Right lobe of liver (tissue), 6 donors: Measurements from ENCODE around the gene RLF. TPM values are rescaled to one million over a fixed set of nuclear protein-coding genes. Genes with fewer than 3 reads are reported as not detected.

Experiments
- ATAC-seq, 4 donors: fragments of 200-7000 bp; cut with Tn5 transposase; one replicate each; pipeline ENCODE4 v1.9.1; 2020; ENCODE audit warnings: mild to moderate bottlenecking in 4 of 4, moderate library complexity in 4 of 4
- DNase-seq, 3 donors: peaks; one replicate each; pipeline ENCODE4 v3.0.0-alpha.2; 2020
- H3K27ac ChIP-seq, 3 donors: fragments of 200-600 bp; one replicate each; pipeline ENCODE4 v1.8.0; 2022
- H3K27me3 ChIP-seq, 2 donors: fragments of 200-600 bp; one replicate each; pipeline ENCODE4 v1.8.0; 2022
- H3K36me3 ChIP-seq, 4 donors: fragments of 200-600 bp; sonication (generic) in 1 of 4; one replicate each; pipeline versions ENCODE4 v1.5.1 to v1.8.0; 2017 to 2022; ENCODE audit warnings: control low read depth in 1 of 4
- H3K4me1 ChIP-seq, 4 donors: fragments of 200-600 bp; sonication (generic) in 1 of 4; one replicate each; pipeline versions ENCODE4 v1.5.1 to v1.8.0; 2017 to 2022; ENCODE audit warnings: control low read depth in 1 of 4
- H3K4me3 ChIP-seq, 3 donors: fragments of 200-600 bp; one replicate each; pipeline ENCODE4 v1.8.0; 2022
- H3K9me3 ChIP-seq, 4 donors: fragments of 200-600 bp; sonication (generic) in 1 of 4; one replicate each; pipeline versions ENCODE4 v1.5.1 to v1.8.0; 2017 to 2022; ENCODE audit warnings: control low read depth in 1 of 4
- POLR2A ChIP-seq: fragments of 450-650 bp; IDR thresholded peaks from one replicate; pipeline ENCODE4 v1.6.1; 2017; ENCODE audit warnings: antibody characterized with exemption, mild to moderate bottlenecking
- WGBS: methylation state at CpG from one replicate; pipeline ENCODE4 v1.1.6; 2018; ENCODE audit warnings: low coverage, low lambda C conversion rate; ENCODE audit not compliant: insufficient coverage; ENCODE audit errors: missing lambda C conversion rate; 5-methylcytosine and 5-hydroxymethylcytosine counted together
- intact Hi-C, 2 donors: fragments of 100-400 bp; cut with DNase I; formaldehyde crosslinking; loops; one replicate each; pipeline versions ENCODE4 v1.11.2 to v1.14.1; 2022
- small RNA-seq, 2 experiments: library from RNA; depleted of rRNA; stranded (forward); fragments of <200 nt; gene quantifications; one replicate each; pipeline ENCODE3, GENCODE V24; 2016
- total RNA-seq, 6 experiments: library from RNA; depleted of rRNA in 2 of 6; stranded (reverse); fragments of >200 nt in 2 of 6; fragmentation: NEBNext Ultra II Directional in 3 of 6; extraction: Animal tissue kit (Norgen Biotek cat#: 25700) in 3 of 6; gene quantifications; one replicate each; pipeline versions ENCODE4 v1.1.0 to v1.2.4, GENCODE V29; 2016 to 2023
- TF ChIP-seq, protein P1 (sequence below), 4 donors: fragments of 200-600 bp in 3 of 4; fragments of 450-650 bp in 1 of 4; IDR thresholded peaks; one replicate each; pipeline versions ENCODE4 v1.5.1 to v1.8.0; 2016 to 2022; ENCODE audit warnings: antibody characterized with exemption in 4 of 4, mild to moderate bottlenecking in 2 of 4
- donor health status: DM: no; HTN: yes; CAD: no.
- donor health status: DM: no; HTN: no; CAD: no.
- donor health status: DM: no; HTN: no; CAD: no.
- donor health status: DM: no; HTN: yes; CAD: no.
- donor health status: DM: no; HTN: yes; CAD: no.

Gene RLF
- total RNA-seq, 6 experiments from 2014 or later: 4.6 to 12.3 (median 6.0) TPM

- peaks cover 0 to 15% (median 0%) of the 10 kb centered on the region in 4 donors for H3K4me1 ChIP-seq
- TF ChIP-seq POLR2A: no peak
- TF ChIP-seq, protein P1, sequence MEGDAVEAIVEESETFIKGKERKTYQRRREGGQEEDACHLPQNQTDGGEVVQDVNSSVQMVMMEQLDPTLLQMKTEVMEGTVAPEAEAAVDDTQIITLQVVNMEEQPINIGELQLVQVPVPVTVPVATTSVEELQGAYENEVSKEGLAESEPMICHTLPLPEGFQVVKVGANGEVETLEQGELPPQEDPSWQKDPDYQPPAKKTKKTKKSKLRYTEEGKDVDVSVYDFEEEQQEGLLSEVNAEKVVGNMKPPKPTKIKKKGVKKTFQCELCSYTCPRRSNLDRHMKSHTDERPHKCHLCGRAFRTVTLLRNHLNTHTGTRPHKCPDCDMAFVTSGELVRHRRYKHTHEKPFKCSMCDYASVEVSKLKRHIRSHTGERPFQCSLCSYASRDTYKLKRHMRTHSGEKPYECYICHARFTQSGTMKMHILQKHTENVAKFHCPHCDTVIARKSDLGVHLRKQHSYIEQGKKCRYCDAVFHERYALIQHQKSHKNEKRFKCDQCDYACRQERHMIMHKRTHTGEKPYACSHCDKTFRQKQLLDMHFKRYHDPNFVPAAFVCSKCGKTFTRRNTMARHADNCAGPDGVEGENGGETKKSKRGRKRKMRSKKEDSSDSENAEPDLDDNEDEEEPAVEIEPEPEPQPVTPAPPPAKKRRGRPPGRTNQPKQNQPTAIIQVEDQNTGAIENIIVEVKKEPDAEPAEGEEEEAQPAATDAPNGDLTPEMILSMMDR (IDR thresholded peaks at IDR 0.05): no peak
- intact Hi-C loops: no loop called here
- no peaks in the 10 kb centered on the region for H3K27me3 ChIP-seq
- H3K4me3 ChIP-seq: no peak overlapping the region
- H3K27ac ChIP-seq: no peak overlapping the region
- H3K9me3 ChIP-seq: no peaks in the 10 kb centered on the region
- no peak for DNase-seq
- WGBS: 91% methylated on average over 3 of the region's 3 CpGs
- ATAC-seq: no peak
- H3K36me3 ChIP-seq: peaks cover 0 to 26% (median 2%) of the 10 kb centered on the region in 4 donors
Observed at GRCh38 chr1:40276122-40276521, 114.9 kb downstream of the RLF start.

- Histone ChIP-seq H3K4me3 (no peak overlapping the region), H3K36me3 (peaks cover 0 to 47% (median 2%) of the 10 kb centered on the region in 4 donors), H3K27ac (no peak overlapping the region), H3K9me3 (no peaks in the 10 kb centered on the region), H3K27me3 (no peaks in the 10 kb centered on the region), H3K4me1 (no peaks in the 10 kb centered on the region)
- no peak for ATAC-seq
- intact Hi-C loops: no loop called here
- WGBS: 60% methylated on average over 2 of the region's 2 CpGs
- DNase-seq: no peak
- TF ChIP-seq, protein P1 (IDR thresholded peaks at IDR 0.05): no peak
- no peak for TF ChIP-seq POLR2A
Observed at GRCh38 chr1:40281853-40282252, 120.7 kb downstream of the RLF start.

Small RNAs within 50 kb of the gene (small RNA-seq; reads per million reads assigned to genes)
- 0 reads per million in 2 experiments for gene RNU6-1237P

Other genes with a start within 250 kb of the RLF start
- 100 to 1,000 TPM in 3 of 6 experiments, 10 to 100 TPM in 3; 44.3 to 292 (median 113) TPM for gene MFSD2A, start 206.2 kb upstream of the RLF start, total RNA-seq
- 100 to 1,000 TPM in 5 of 6 experiments, 10 to 100 TPM in 1; 93.1 to 152 (median 128) TPM for gene CAP1, start 120.7 kb upstream of the RLF start, total RNA-seq
- 10 to 100 TPM; 16.5 to 47.8 (median 33.1) TPM for gene PPT1, start 64.1 kb upstream of the RLF start, total RNA-seq
- gene TMCO2, start 86.5 kb downstream of the RLF start, total RNA-seq: not detected
- 10 to 100 TPM; 21.1 to 36.9 (median 27.5) TPM for gene ZMPSTE24, start 96.8 kb downstream of the RLF start, total RNA-seq
- gene COL9A2, start 155.9 kb downstream of the RLF start, total RNA-seq: under 1 TPM; 0.16 to 0.99 (median 0.46) TPM
- 10 to 100 TPM; 23.7 to 41.5 (median 36.2) TPM for gene SMAP2, start 212.3 kb downstream of the RLF start, total RNA-seq